ENCODE data around the gene DOK5. TPM values are rescaled to one million over a fixed set of nuclear protein-coding genes. Genes with fewer than 3 reads are reported as not detected.

The DOK5 gene
- total RNA-seq, 1 donor from 2014 or later = not detected

GRCh38 chr20:54481442-54481841, 6.0 kb downstream of the DOK5 start:
- POLR2A ChIA-PET = no interaction called here
- Mint-ChIP-seq H3K36me3 (ENCODE audit: low read depth) (no peaks in the 10 kb centered on the region), H3K4me3 (no peak overlapping the region), H3K27ac (no peak overlapping the region), H3K27me3 (peaks cover 20% of the 10 kb centered on the region), H3K4me1 (no peaks in the 10 kb centered on the region), H3K9me3 (no peaks in the 10 kb centered on the region)
- no peak for DNase-seq
- ATAC-seq (ENCODE audit: low read depth) = no peak
- CTCF ChIA-PET = no interaction called here
- intact Hi-C loops (cut with micrococcal nuclease) = no loop called here
- no peak for TF ChIP-seq CTCF (IDR thresholded peaks at IDR 0.05)

GRCh38 chr20:54485631-54486030, 10.2 kb downstream of the DOK5 start:
- Mint-ChIP-seq H3K4me3 (no peak overlapping the region), H3K4me1 (no peaks in the 10 kb centered on the region), H3K27ac (no peak overlapping the region), H3K9me3 (no peaks in the 10 kb centered on the region), H3K27me3 (no peaks in the 10 kb centered on the region), H3K36me3 (ENCODE audit: low read depth) (no peaks in the 10 kb centered on the region)
- no peak for ATAC-seq (ENCODE audit: low read depth)
- TF ChIP-seq CTCF (IDR thresholded peaks at IDR 0.05) = no peak
- POLR2A ChIA-PET = no interaction called here
- intact Hi-C loops (cut with micrococcal nuclease) = no loop called here
- no peak for DNase-seq
- CTCF ChIA-PET = no interaction called here

GRCh38 chr20:54486585-54486984, 11.2 kb downstream of the DOK5 start:
- no peaks in the 10 kb centered on the region for H3K4me1 Mint-ChIP-seq
- no peak overlapping the region for H3K27ac Mint-ChIP-seq
- no peaks in the 10 kb centered on the region for H3K9me3 Mint-ChIP-seq
- DNase-seq (no peak), ATAC-seq (ENCODE audit: low read depth) (no peak)
- ChIA-PET POLR2A (no interaction called here), CTCF (no interaction called here)
- intact Hi-C loops (cut with micrococcal nuclease) = no loop called here
- no peak for TF ChIP-seq CTCF (IDR thresholded peaks at IDR 0.05)
- H3K36me3 Mint-ChIP-seq (ENCODE audit: low read depth) = no peaks in the 10 kb centered on the region
- H3K4me3 Mint-ChIP-seq = no peak overlapping the region
- peaks cover 3% of the 10 kb centered on the region for H3K27me3 Mint-ChIP-seq

GRCh38 chr20:54488442-54488841, 13.0 kb downstream of the DOK5 start:
- DNase-seq (no peak), ATAC-seq (ENCODE audit: low read depth) (no peak)
- ChIA-PET POLR2A (no interaction called here), CTCF (no interaction called here)
- H3K27ac Mint-ChIP-seq = no peak overlapping the region
- H3K9me3 Mint-ChIP-seq = no peaks in the 10 kb centered on the region
- TF ChIP-seq CTCF (IDR thresholded peaks at IDR 0.05) = no peak
- H3K36me3 Mint-ChIP-seq (ENCODE audit: low read depth) = no peaks in the 10 kb centered on the region
- no peaks in the 10 kb centered on the region for H3K4me1 Mint-ChIP-seq
- H3K4me3 Mint-ChIP-seq = no peak overlapping the region
- intact Hi-C loops (cut with micrococcal nuclease) = no loop called here
- H3K27me3 Mint-ChIP-seq = peaks cover 3% of the 10 kb centered on the region

GRCh38 chr20:54491506-54491905, 16.1 kb downstream of the DOK5 start:
- Mint-ChIP-seq H3K9me3 (no peaks in the 10 kb centered on the region), H3K27ac (no peak overlapping the region), H3K4me3 (no peak overlapping the region), H3K4me1 (no peaks in the 10 kb centered on the region), H3K36me3 (ENCODE audit: low read depth) (no peaks in the 10 kb centered on the region), H3K27me3 (peaks cover 3% of the 10 kb centered on the region)
- ChIA-PET CTCF (no interaction called here), POLR2A (no interaction called here)
- intact Hi-C loops (cut with micrococcal nuclease) = no loop called here
- ATAC-seq (ENCODE audit: low read depth) (no peak), DNase-seq (no peak)
- TF ChIP-seq CTCF (IDR thresholded peaks at IDR 0.05) = no peak

All from activated B cell treated with CpG ODN at 0.5 μM for 24 hours (primary cell).